ENCODE data around the gene OGA. TPM values are rescaled to one million over a fixed set of nuclear protein-coding genes. Genes with fewer than 3 reads are reported as not detected.

The OGA gene
- total and polyA plus RNA-seq, 2 of the 8 experiments (the other 6 are each of a cell fraction or from before 2014, with no cell fraction given): 31.2 to 107 TPM

GRCh38 chr10:101763141-101763846, 55.0 kb downstream of the OGA start:
- FAIRE-seq (no peak), DNase-seq (ENCODE audit: low read depth in 1 of 2, low spot score in 2 of 2) (no peak)
- Histone ChIP-seq H4K5ac (ENCODE audit: insufficient read length, low read depth, low read length) (no peak overlapping the region), H2BK5ac (ENCODE audit: low read depth, low read length) (no peak overlapping the region), H3K23ac (ENCODE audit: insufficient read length) (no peak overlapping the region), H2AFZ (ENCODE audit: low read length) (no peak overlapping the region), H3K4me1 (replicated peaks in 1 of 4; ENCODE audit: control insufficient read depth in 3 of 4, insufficient read depth in 4 of 4, low read length in 3 of 4) (peaks cover 0 to 9% (median 7%) of the 10 kb centered on the region in 4 experiments; a peak in 6 of 7 replicates), H2AK5ac (ENCODE audit: low read depth, low read length) (no peak overlapping the region), H2BK20ac (ENCODE audit: low read length) (no peak overlapping the region), H3K4ac (replicated peaks; ENCODE audit: insufficient read length, low read depth, low read length) (no peak overlapping the region), H2BK120ac (replicated peaks; ENCODE audit: low read depth, low read length) (no peak overlapping the region), H3K4me3 (ENCODE audit: extremely low read depth in 1 of 4, insufficient read depth in 2 of 4, low read depth in 3 of 4, low read length in 4 of 4) (no peak overlapping the region), H3K79me2 (ENCODE audit: control insufficient read depth in 1 of 2, insufficient read depth in 2 of 2, low read length in 2 of 2) (no peaks in the 10 kb centered on the region), H3K18ac (ENCODE audit: extremely low read depth, low read length) (no peak overlapping the region), H3K9me3 (ENCODE audit: insufficient read depth in 2 of 2, low read depth in 1 of 2, low read length in 1 of 2) (no peaks in the 10 kb centered on the region), H3K9ac (replicated peaks in 1 of 4; ENCODE audit: extremely low read depth in 1 of 4, low read depth in 3 of 4, low read length in 3 of 4) (no peak overlapping the region), H3K23me2 (ENCODE audit: low read depth, low read length) (no peaks in the 10 kb centered on the region), H2BK15ac (ENCODE audit: low read length) (no peak overlapping the region), H4K20me1 (replicated peaks in 1 of 2; ENCODE audit: control insufficient read depth in 1 of 2, insufficient read depth in 2 of 2, low read length in 2 of 2) (no peaks in the 10 kb centered on the region), H4K8ac (ENCODE audit: extremely low read depth, insufficient read depth, low read length) (no peak overlapping the region), H3K14ac (ENCODE audit: insufficient read length) (no peak overlapping the region), H3K79me1 (ENCODE audit: low read depth, low read length) (no peaks in the 10 kb centered on the region), H3K27ac (ENCODE audit: low read depth, low read length) (no peak overlapping the region), H3K4me2 (ENCODE audit: insufficient read depth in 1 of 2, low read depth in 2 of 2, low read length in 2 of 2) (no peak overlapping the region), H2BK12ac (ENCODE audit: low read depth, low read length) (no peak overlapping the region), H3K56ac (replicated peaks; ENCODE audit: insufficient read length, low read depth, low read length) (no peak overlapping the region), H4K91ac (replicated peaks; ENCODE audit: insufficient read length, low read length) (no peak overlapping the region), H3K36me3 (ENCODE audit: control insufficient read depth in 2 of 4, insufficient read depth in 4 of 4, low read length in 3 of 4) (no peaks in the 10 kb centered on the region), H3K27me3 (replicated peaks in 1 of 4; ENCODE audit: control insufficient read depth in 3 of 4, extremely low read depth in 1 of 4, insufficient read depth in 3 of 4, low read length in 3 of 4) (peaks cover 0 to 5% (median 4%) of the 10 kb centered on the region in 4 experiments; a peak in 3 of 7 replicates)
- CTCF ChIA-PET (ENCODE audit: partially characterized antibody): interaction anchor here (1.2 to 8.8 kb wide), 4 partner anchors 8 to 169 kb away, joined by 3 to 89 read pairs (median 28); no protein-coding TSS in a partner anchor
- 88% methylated on average over 10 of the region's 10 CpGs; no CpG with 5 or more reads in 1 of the 2 experiments for WGBS, 2 experiments (ENCODE audit: extremely low coverage in 1 of 2, insufficient coverage in 1 of 2, insufficient read length in 1 of 2, insufficient replicate concordance in 2 of 2, low coverage in 1 of 2, low lambda C conversion rate in 2 of 2, missing lambda C conversion rate in 1 of 2)
- POLR2A ChIA-PET (ENCODE audit: partially characterized antibody): interaction anchor here (0.8 to 1.4 kb wide), 2 partner anchors 10 to 18 kb away, joined by 3 read pairs; no protein-coding TSS in a partner anchor
- TF ChIP-seq RAD21 (IDR thresholded peaks at IDR 0.05 in 1 of 2, conservative IDR thresholded peaks at IDR 0.05 in 1 of 2; ENCODE audit: low read depth in 2 of 2, low read length in 2 of 2): no peak
- TF ChIP-seq JUND (IDR thresholded peaks at IDR 0.05; ENCODE audit: low read length): no peak

Data from H1 (cell line).